ENCODE results near the gene CD80.

CD80 gene

DNA sequence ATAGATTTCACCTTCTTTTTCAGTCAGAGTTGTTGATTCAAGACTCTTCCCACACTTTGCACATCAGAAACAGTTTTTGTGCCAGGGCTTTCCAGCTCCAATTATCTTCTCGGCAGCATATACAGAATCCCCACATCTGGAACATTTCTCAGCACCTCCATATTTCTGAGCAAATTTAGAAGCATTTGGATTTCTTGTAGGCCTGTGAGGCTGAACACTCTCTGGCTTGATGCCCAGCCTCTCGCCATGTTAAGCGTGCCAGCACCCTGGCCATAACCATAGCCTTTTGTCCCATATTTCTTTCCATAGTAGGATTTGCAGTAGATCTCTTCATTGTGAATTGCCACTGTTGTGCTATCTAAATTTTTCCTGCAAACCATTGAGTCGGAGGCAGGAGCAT is 28.3 kb downstream of the CD80 start:
- no peak overlapping the region for H3K27ac ChIP-seq
- no peaks in the 10 kb centered on the region for H3K27me3 ChIP-seq
- H3K4me2 ChIP-seq: no peak overlapping the region
- no peak overlapping the region for H3K4me3 ChIP-seq
- no peak overlapping the region for H3K9ac ChIP-seq
- 0 out of 20 replicates have a peak, but pooled peaks cover 0 to 5% (median 0%) of the 10 kb centered on the region in 10 experiments for H3K4me1 ChIP-seq
- H3K9me3 ChIP-seq (replicated peaks in 1 of 11): no peaks in the 10 kb centered on the region
- peaks cover 0 to 95% (median 3%) of the 10 kb centered on the region in 11 experiments; a peak in 9 of 22 replicates for H3K36me3 ChIP-seq
- no peak for TF ChIP-seq Cebpa-rat (IDR thresholded peaks at IDR 0.05)
- no peaks in the 10 kb centered on the region for H4K20me1 ChIP-seq

GRCh38 chr3:119530456-119530855 is 29.0 kb downstream of the CD80 start:
- Histone ChIP-seq H3K4me2 (no peak overlapping the region), H4K20me1 (no peaks in the 10 kb centered on the region), H3K27me3 (no peaks in the 10 kb centered on the region), H3K9ac (no peak overlapping the region), H3K27ac (no peak overlapping the region), H3K4me1 (peaks cover 0 to 6% (median 0%) of the 10 kb centered on the region in 10 experiments; a peak in 3 of 20 replicates), H3K4me3 (no peak overlapping the region), H3K36me3 (peaks cover under 1 to 94% (median 8%) of the 10 kb centered on the region in 11 experiments; a peak in 17 of 22 replicates), H3K9me3 (replicated peaks in 1 of 11) (no peaks in the 10 kb centered on the region)
- TF ChIP-seq Cebpa-rat (IDR thresholded peaks at IDR 0.05): no peak

GRCh38 chr3:119529883-119530282 is 29.5 kb downstream of the CD80 start:
- Histone ChIP-seq H3K4me2 (no peak overlapping the region), H3K27me3 (no peaks in the 10 kb centered on the region), H4K20me1 (no peaks in the 10 kb centered on the region; a peak in 1 of 22 replicates), H3K9ac (no peak overlapping the region), H3K36me3 (peaks cover 6 to 93% (median 14%) of the 10 kb centered on the region in 11 experiments; a peak in 18 of 22 replicates), H3K4me1 (peaks cover 0 to 12% (median 0%) of the 10 kb centered on the region in 10 experiments; a peak in 4 of 20 replicates), H3K4me3 (no peak overlapping the region), H3K27ac (no peak overlapping the region), H3K9me3 (replicated peaks in 1 of 11) (no peaks in the 10 kb centered on the region)
- TF ChIP-seq Cebpa-rat (IDR thresholded peaks at IDR 0.05): no peak

- no peaks in the 10 kb centered on the region; a peak in 1 of 22 replicates for H4K20me1 ChIP-seq
- no peaks in the 10 kb centered on the region for H3K27me3 ChIP-seq
- no peak overlapping the region for H3K27ac ChIP-seq
- H3K36me3 ChIP-seq: peaks cover 27 to 94% (median 34%) of the 10 kb centered on the region in 11 experiments
- no peak for TF ChIP-seq Cebpa-rat (IDR thresholded peaks at IDR 0.05)
- no peaks in the 10 kb centered on the region for H3K9me3 ChIP-seq (replicated peaks in 1 of 11)
- no peak overlapping the region for H3K4me2 ChIP-seq
- H3K4me1 ChIP-seq: peaks cover 0 to 31% (median 0%) of the 10 kb centered on the region in 10 experiments; a peak in 4 of 20 replicates
- H3K9ac ChIP-seq: no peak overlapping the region
- H3K4me3 ChIP-seq: no peak overlapping the region
These were observed 31.7 kb downstream of the CD80 start for GRCh38 chr3:119527714-119528113.

GRCh38 chr3:119524931-119525662 is 34.3 kb downstream of the CD80 start:
- H3K27me3 ChIP-seq: no peaks in the 10 kb centered on the region
- H3K4me3 ChIP-seq: no peak overlapping the region
- H3K27ac ChIP-seq: peak overlapping the region in 2 of 11 experiments; percentile 18 to 45; a peak in 4 of 22 replicates
- H3K9me3 ChIP-seq (replicated peaks in 1 of 11): peaks cover 0 to 13% (median 9%) of the 10 kb centered on the region in 11 experiments; a peak in 13 of 22 replicates
- peak overlapping the region in 2 of 11 experiments; percentile 24 to 42; a peak in 4 of 22 replicates for H3K4me2 ChIP-seq
- no peaks in the 10 kb centered on the region; a peak in 1 of 22 replicates for H4K20me1 ChIP-seq
- no peak for TF ChIP-seq Cebpa-rat (IDR thresholded peaks at IDR 0.05)
- peaks cover 51 to 94% (median 60%) of the 10 kb centered on the region in 11 experiments for H3K36me3 ChIP-seq
- H3K9ac ChIP-seq: peak overlapping the region in 1 of 11 experiments; percentile 15; a peak in 1 of 22 replicates
- peaks cover 0 to 47% (median 0%) of the 10 kb centered on the region in 10 experiments; a peak in 5 of 20 replicates for H3K4me1 ChIP-seq

GRCh38 chr3:119518026-119518425 is 41.4 kb downstream of the CD80 start:
- Histone ChIP-seq H4K20me1 (no peaks in the 10 kb centered on the region), H3K4me2 (no peak overlapping the region), H3K9me3 (replicated peaks in 1 of 11) (peaks cover 7 to 29% (median 22%) of the 10 kb centered on the region in 11 experiments; a peak in 20 of 22 replicates), H3K4me1 (peaks cover 0 to 36% (median 0%) of the 10 kb centered on the region in 10 experiments; a peak in 5 of 20 replicates), H3K27ac (no peak overlapping the region), H3K9ac (no peak overlapping the region), H3K36me3 (peaks cover 94 to 100% (median 99%) of the 10 kb centered on the region in 11 experiments), H3K4me3 (no peak overlapping the region), H3K27me3 (no peaks in the 10 kb centered on the region)
- TF ChIP-seq Cebpa-rat (IDR thresholded peaks at IDR 0.05): no peak

- H3K9me3 ChIP-seq (replicated peaks in 1 of 11): peaks cover 7 to 29% (median 22%) of the 10 kb centered on the region in 11 experiments; a peak in 20 of 22 replicates
- no peak for TF ChIP-seq Cebpa-rat (IDR thresholded peaks at IDR 0.05)
These were observed 42.3 kb downstream of the CD80 start for GRCh38 chr3:119517112-119517511.

DNA sequence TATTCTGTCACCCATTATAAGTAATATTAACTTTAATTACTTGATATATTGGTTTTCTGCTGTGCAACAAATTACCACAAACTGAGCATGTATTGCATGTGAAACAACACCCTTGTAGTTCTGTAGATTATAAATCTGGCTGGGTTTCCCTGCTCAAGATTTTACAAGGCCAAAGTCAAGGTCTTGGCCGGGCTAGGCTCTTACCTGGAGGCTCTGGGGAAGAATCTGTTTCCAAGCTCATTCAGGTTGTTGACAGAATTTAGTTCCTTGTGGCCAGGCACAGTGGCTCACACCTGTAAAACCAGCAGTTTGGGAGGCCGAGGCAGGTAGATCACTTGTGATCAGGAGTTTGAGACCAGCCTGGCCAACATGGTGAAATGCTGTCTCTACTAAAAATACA is 44.8 kb downstream of the CD80 start:
- no peak overlapping the region for H3K27ac ChIP-seq
- H3K9ac ChIP-seq: no peak overlapping the region
- H3K4me3 ChIP-seq: no peak overlapping the region
- H3K4me1 ChIP-seq: peaks cover 0 to 10% (median 0%) of the 10 kb centered on the region in 10 experiments; a peak in 1 of 20 replicates
- H3K4me2 ChIP-seq: no peak overlapping the region
- H3K27me3 ChIP-seq: no peaks in the 10 kb centered on the region
- H3K36me3 ChIP-seq: peaks cover 80 to 97% (median 91%) of the 10 kb centered on the region in 11 experiments
- no peak for TF ChIP-seq Cebpa-rat (IDR thresholded peaks at IDR 0.05)
- peaks cover 0 to 18% (median 12%) of the 10 kb centered on the region in 11 experiments; a peak in 19 of 22 replicates for H3K9me3 ChIP-seq (replicated peaks in 1 of 11)
- H4K20me1 ChIP-seq: no peaks in the 10 kb centered on the region; a peak in 1 of 22 replicates

More at GRCh38 chr3:119517112-119517511, 42.3 kb downstream of the CD80 start:
- H3K27me3 ChIP-seq: no peaks in the 10 kb centered on the region
- peaks cover 95 to 100% (median 100%) of the 10 kb centered on the region in 11 experiments for H3K36me3 ChIP-seq
- H4K20me1 ChIP-seq: no peaks in the 10 kb centered on the region
- H3K4me2 ChIP-seq: no peak overlapping the region
- no peak overlapping the region for H3K9ac ChIP-seq
- H3K4me3 ChIP-seq: no peak overlapping the region
- H3K27ac ChIP-seq: no peak overlapping the region
- peaks cover 0 to 32% (median 0%) of the 10 kb centered on the region in 10 experiments; a peak in 5 of 20 replicates for H3K4me1 ChIP-seq

GRCh38 chr3:119510690-119511089 is 48.7 kb downstream of the CD80 start:
- Histone ChIP-seq H3K4me3 (no peak overlapping the region), H3K27me3 (no peaks in the 10 kb centered on the region), H4K20me1 (no peaks in the 10 kb centered on the region; a peak in 1 of 22 replicates), H3K27ac (no peak overlapping the region), H3K4me1 (peaks cover 0 to 18% (median 0%) of the 10 kb centered on the region in 10 experiments; a peak in 1 of 20 replicates), H3K9me3 (replicated peaks in 1 of 11) (no peaks in the 10 kb centered on the region), H3K36me3 (peaks cover 75 to 97% (median 88%) of the 10 kb centered on the region in 11 experiments), H3K4me2 (no peak overlapping the region), H3K9ac (no peak overlapping the region)
- TF ChIP-seq Cebpa-rat (IDR thresholded peaks at IDR 0.05): no peak
